GM12892 (cell line): ENCODE measurements around the gene WDR13.
A peak's percentile ranks its signal among the peaks of the same experiment; 100 is the strongest.

Experiments used
- DNase-seq: peaks from one replicate; pipeline ENCODE4 v3.0.0; 2011; ENCODE audit not compliant: insufficient read length
- FAIRE-seq: peaks from 2 replicates; lab custom pipeline; 2011; peaks lifted over from hg19 to GRCh38; lab: Jason Lieb, UNC
- POLR2A ChIP-seq: IDR thresholded peaks from 2 replicates; pipeline ENCODE4 v1.6.1; 2011; ENCODE audit warnings: low read depth, low read length, control low read depth
- POLR2AphosphoS5 ChIP-seq: IDR thresholded peaks from 2 replicates; pipeline ENCODE4 v1.6.1; 2011; ENCODE audit warnings: low read depth, low read length, control low read depth
- TAF1 ChIP-seq: IDR thresholded peaks from 2 replicates; pipeline ENCODE4 v1.6.1; 2011; ENCODE audit warnings: low read depth, mild to moderate bottlenecking, control low read depth, low read length, borderline replicate concordance

WDR13 gene

GRCh38 chrX:48601741-48602394 is 4.6 kb downstream of the WDR13 start:
- FAIRE-seq = no peak
- no peak for DNase-seq
- TF ChIP-seq TAF1 (no peak), POLR2AphosphoS5 (no peak), POLR2A (no peak)

- no peak for FAIRE-seq
- no peak for TF ChIP-seq TAF1
- no peak for DNase-seq
Observed at GRCh38 chrX:48604701-48605100, 7.4 kb downstream of the WDR13 start.

- DNase-seq (no peak), FAIRE-seq (no peak)
- no peak for TF ChIP-seq POLR2AphosphoS5
Observed at GRCh38 chrX:48606091-48606490, 8.8 kb downstream of the WDR13 start.

GRCh38 chrX:48611703-48612102 is 14.4 kb downstream of the WDR13 start:
- DNase-seq = no peak
- no peak for FAIRE-seq
- no peak for TF ChIP-seq POLR2A
- TF ChIP-seq TAF1 = no peak
- TF ChIP-seq POLR2AphosphoS5 = no peak

- TF ChIP-seq POLR2AphosphoS5 = no peak
- no peak for TF ChIP-seq POLR2A
- no peak for TF ChIP-seq TAF1
- no peak for DNase-seq
- no peak for FAIRE-seq
Observed at GRCh38 chrX:48613502-48614160, 16.3 kb downstream of the WDR13 start.

GRCh38 chrX:48616576-48616975 is 19.3 kb downstream of the WDR13 start:
- TF ChIP-seq POLR2AphosphoS5 (no peak), TAF1 (no peak), POLR2A (no peak)
- DNase-seq = no peak
- FAIRE-seq = no peak

- DNase-seq = no peak
- no peak for FAIRE-seq
- TF ChIP-seq POLR2A (no peak), POLR2AphosphoS5 (no peak), TAF1 (no peak)
Observed at GRCh38 chrX:48617542-48618340, 20.4 kb downstream of the WDR13 start.

- FAIRE-seq (no peak), DNase-seq (no peak)
- TF ChIP-seq POLR2A (no peak), TAF1 (no peak), POLR2AphosphoS5 (no peak)
Observed at GRCh38 chrX:48626401-48627298, 29.4 kb downstream of the WDR13 start.

- peak; percentile 53 for DNase-seq
- TF ChIP-seq TAF1 = no peak
- TF ChIP-seq POLR2A = no peak
- no peak for TF ChIP-seq POLR2AphosphoS5
- FAIRE-seq = peak; percentile 44
Observed at GRCh38 chrX:48631376-48632090, 34.2 kb downstream of the WDR13 start.

- TF ChIP-seq POLR2AphosphoS5 = no peak
- no peak for TF ChIP-seq TAF1
- TF ChIP-seq POLR2A = no peak
- no peak for FAIRE-seq
- no peak for DNase-seq
Observed at GRCh38 chrX:48632207-48632606, 34.9 kb downstream of the WDR13 start.

GRCh38 chrX:48636301-48636700 is 39.0 kb downstream of the WDR13 start:
- DNase-seq (no peak), FAIRE-seq (no peak)
- TF ChIP-seq TAF1 (no peak), POLR2AphosphoS5 (no peak)

- FAIRE-seq (no peak), DNase-seq (no peak)
- no peak for TF ChIP-seq POLR2AphosphoS5
- TF ChIP-seq POLR2A = no peak
- TF ChIP-seq TAF1 = no peak
Observed at GRCh38 chrX:48636776-48637175, 39.5 kb downstream of the WDR13 start.
